H1 (cell line): Measurements from ENCODE around the gene STIMATE. TPM values are rescaled to one million over a fixed set of nuclear protein-coding genes. Genes with fewer than 3 reads are reported as not detected.
A peak's percentile ranks its signal among the peaks of the same experiment; 100 is the strongest.

Experiments used
- CTCF ChIA-PET: fragments of 300-600 bp; sonication (Branson Sonifier 250); formaldehyde crosslinking; loops from one replicate; lab custom pipeline; 2021; ENCODE audit not compliant: partially characterized antibody; lab: Charles Lee
- POLR2A ChIA-PET: fragments of 300-600 bp; sonication (Branson Sonifier 250); formaldehyde crosslinking; loops from one replicate; lab custom pipeline; 2021; ENCODE audit warnings: inconsistent platforms; ENCODE audit not compliant: partially characterized antibody; lab: Charles Lee
- DNase-seq, 2 experiments: peaks; one replicate each; pipeline versions ENCODE4 v3.0.0 to v3.0.0-alpha.2; 2010 to 2022; ENCODE audit warnings: low spot score in 2 of 2, low read depth in 1 of 2, mixed read lengths in 1 of 2
- FAIRE-seq: peaks from 2 replicates; lab custom pipeline; 2011; peaks lifted over from hg19 to GRCh38; lab: Jason Lieb, UNC
- H2AFZ ChIP-seq: 2 replicates; pipeline ENCODE4 v1.8.1; 2012; ENCODE audit warnings: low read length, inconsistent platforms
- H2AK5ac ChIP-seq: 2 replicates; pipeline ENCODE4 v1.6.1; 2013; ENCODE audit warnings: low read depth, low read length
- H2BK120ac ChIP-seq: replicated peaks from 2 replicates; pipeline ENCODE3; 2013; ENCODE audit warnings: low read depth, low read length, inconsistent platforms
- H2BK12ac ChIP-seq: 2 replicates; pipeline ENCODE4 v1.6.1; 2013; ENCODE audit warnings: low read depth, low read length
- H2BK15ac ChIP-seq: 2 replicates; pipeline ENCODE4 v1.6.1; 2013; ENCODE audit warnings: low read length
- H2BK20ac ChIP-seq: 2 replicates; pipeline ENCODE4 v1.6.1; 2013; ENCODE audit warnings: low read length
- H2BK5ac ChIP-seq: 2 replicates; pipeline ENCODE4 v1.6.1; 2013; ENCODE audit warnings: low read depth, low read length
- H3K14ac ChIP-seq: 2 replicates; pipeline ENCODE4 v1.6.1; 2013; ENCODE audit warnings: inconsistent platforms; ENCODE audit not compliant: insufficient read length
- H3K18ac ChIP-seq: 2 replicates; pipeline ENCODE4 v1.6.1; 2013; ENCODE audit warnings: low read length; ENCODE audit errors: extremely low read depth
- H3K23ac ChIP-seq: 2 replicates; pipeline ENCODE4 v1.6.1; 2013; ENCODE audit warnings: inconsistent platforms; ENCODE audit not compliant: insufficient read length
- H3K23me2 ChIP-seq: 2 replicates; pipeline ENCODE4 v1.6.1; 2013; ENCODE audit warnings: low read depth, low read length
- H3K27ac ChIP-seq: 2 replicates; pipeline ENCODE4 v1.6.1; 2011; ENCODE audit warnings: low read depth, low read length, inconsistent platforms
- H3K27me3 ChIP-seq, 4 experiments: replicated peaks in 1 of 4; 1 replicate in 1 of 4; 2 replicates in 3 of 4; pipeline versions ENCODE4 v1.6.1 to v1.8.1; 2011 to 2013; ENCODE audit warnings: low read length in 3 of 4, mild to moderate bottlenecking in 3 of 4, inconsistent platforms in 2 of 4, mixed read lengths in 2 of 4, moderate library complexity in 1 of 4; ENCODE audit not compliant: control insufficient read depth in 3 of 4, insufficient read depth in 3 of 4; ENCODE audit errors: extremely low read depth in 1 of 4
- H3K36me3 ChIP-seq, 4 experiments: 2 replicates each; pipeline versions ENCODE4 v1.6.1 to v1.8.1; 2011 to 2013; ENCODE audit warnings: mild to moderate bottlenecking in 4 of 4, low read length in 3 of 4, moderate library complexity in 2 of 4, control low read depth in 1 of 4, inconsistent platforms in 1 of 4; ENCODE audit not compliant: insufficient read depth in 4 of 4, control insufficient read depth in 2 of 4
- H3K4ac ChIP-seq: replicated peaks from 2 replicates; pipeline ENCODE3; 2013; ENCODE audit warnings: low read length, low read depth, mixed read lengths, inconsistent platforms; ENCODE audit not compliant: insufficient read length
- H3K4me1 ChIP-seq, 4 experiments: replicated peaks in 1 of 4; 1 replicate in 1 of 4; 2 replicates in 3 of 4; pipeline versions ENCODE4 v1.6.1 to v1.8.1; 2011 to 2013; ENCODE audit warnings: low read length in 3 of 4, inconsistent platforms in 2 of 4, mixed read lengths in 1 of 4; ENCODE audit not compliant: insufficient read depth in 4 of 4, control insufficient read depth in 3 of 4
- H3K4me2 ChIP-seq, 2 experiments: 2 replicates each; pipeline versions ENCODE4 v1.6.1 to v1.8.1; 2011 to 2013; ENCODE audit warnings: low read depth in 2 of 2, low read length in 2 of 2, control low read depth in 1 of 2, inconsistent platforms in 1 of 2, mild to moderate bottlenecking in 1 of 2; ENCODE audit not compliant: insufficient read depth in 1 of 2
- H3K4me3 ChIP-seq, 4 experiments: fragments of 200-600, 300-600 bp in 1 of 4; sonication (generic), shearing (Covaris generic), sonication (Bioruptor Twin) in 1 of 4; 2 replicates each; pipeline versions ENCODE4 v1.5.1 to v1.8.1; 2011 to 2016; ENCODE audit warnings: low read length in 4 of 4, low read depth in 3 of 4, control low read depth in 2 of 4, inconsistent platforms in 2 of 4, mild to moderate bottlenecking in 2 of 4, mixed read lengths in 1 of 4, moderate library complexity in 1 of 4; ENCODE audit not compliant: insufficient read depth in 2 of 4; ENCODE audit errors: extremely low read depth in 1 of 4
- H3K56ac ChIP-seq: replicated peaks from 2 replicates; pipeline ENCODE3; 2013; ENCODE audit warnings: low read depth, mild to moderate bottlenecking, mixed read lengths, low read length, inconsistent platforms; ENCODE audit not compliant: insufficient read length
- H3K79me1 ChIP-seq: 2 replicates; pipeline ENCODE4 v1.6.1; 2013; ENCODE audit warnings: low read depth, low read length, control low read depth
- H3K79me2 ChIP-seq, 2 experiments: 2 replicates each; pipeline versions ENCODE4 v1.6.1 to v1.8.1; 2012 to 2013; ENCODE audit warnings: low read length in 2 of 2, mild to moderate bottlenecking in 2 of 2, inconsistent platforms in 1 of 2; ENCODE audit not compliant: insufficient read depth in 2 of 2, control insufficient read depth in 1 of 2
- H3K9ac ChIP-seq, 4 experiments: replicated peaks in 1 of 4; 1 replicate in 1 of 4; 2 replicates in 3 of 4; pipeline versions ENCODE4 v1.6.1 to v1.8.1; 2011 to 2013; ENCODE audit warnings: low read depth in 3 of 4, low read length in 3 of 4, control low read depth in 2 of 4, mild to moderate bottlenecking in 2 of 4, moderate library complexity in 2 of 4, inconsistent platforms in 1 of 4; ENCODE audit errors: extremely low read depth in 1 of 4
- H3K9me3 ChIP-seq, 2 experiments: 2 replicates each; pipeline versions ENCODE4 v1.6.1 to v1.8.1; 2012 to 2013; ENCODE audit warnings: mild to moderate bottlenecking in 2 of 2, moderate library complexity in 2 of 2, control low read depth in 1 of 2, inconsistent platforms in 1 of 2, low read depth in 1 of 2, low read length in 1 of 2, mixed read lengths in 1 of 2; ENCODE audit not compliant: insufficient read depth in 2 of 2
- H4K20me1 ChIP-seq, 2 experiments: replicated peaks in 1 of 2; 2 replicates each; pipeline versions ENCODE3 to v1.8.1; 2011 to 2013; ENCODE audit warnings: inconsistent platforms in 2 of 2, low read length in 2 of 2, mild to moderate bottlenecking in 1 of 2; ENCODE audit not compliant: insufficient read depth in 2 of 2, control insufficient read depth in 1 of 2
- H4K5ac ChIP-seq: 2 replicates; pipeline ENCODE4 v1.6.1; 2013; ENCODE audit warnings: low read length, low read depth, mixed read lengths, inconsistent platforms; ENCODE audit not compliant: insufficient read length
- H4K8ac ChIP-seq: 2 replicates; pipeline ENCODE4 v1.8.0; 2013; ENCODE audit warnings: mild to moderate bottlenecking, moderate library complexity, low read length, inconsistent platforms; ENCODE audit not compliant: insufficient read depth; ENCODE audit errors: extremely low read depth
- H4K91ac ChIP-seq: replicated peaks from 2 replicates; pipeline ENCODE3; 2013; ENCODE audit warnings: low read length, mixed read lengths, inconsistent platforms; ENCODE audit not compliant: insufficient read length
- CTCF ChIP-seq, 3 experiments: IDR thresholded peaks; 1 replicate in 2 of 3; 2 replicates in 1 of 3; pipeline versions ENCODE4 v1.5.1 to v1.6.1; 2011; ENCODE audit warnings: low read length in 3 of 3, mild to moderate bottlenecking in 3 of 3, inconsistent platforms in 2 of 3, low read depth in 1 of 3, moderate library complexity in 1 of 3; ENCODE audit not compliant: insufficient read depth in 1 of 3; ENCODE audit errors: control extremely low read depth in 1 of 3
- RAD21 ChIP-seq, 2 experiments: IDR thresholded peaks in 1 of 2; conservative IDR thresholded peaks in 1 of 2; 2 replicates each; pipeline ENCODE4 v1.6.1; 2011; ENCODE audit warnings: low read depth in 2 of 2, low read length in 2 of 2, improper control_type of control experiment in 1 of 2, inconsistent platforms in 1 of 2, mild to moderate bottlenecking in 1 of 2, moderate library complexity in 1 of 2
- TCF12 ChIP-seq: IDR thresholded peaks from 2 replicates; pipeline ENCODE4 v1.6.1; 2011; ENCODE audit warnings: low read depth, mild to moderate bottlenecking, low read length
- WGBS, 2 experiments: shearing (Covaris generic) in 1 of 2; methylation state at CpG; one replicate each; pipeline versions ENCODE4 v1.1.6 to v1.1.7; 2013 to 2015; ENCODE audit warnings: low lambda C conversion rate in 2 of 2, mixed read lengths in 2 of 2, inconsistent platforms in 1 of 2, low coverage in 1 of 2, missing lambda C conversion rate in 1 of 2; ENCODE audit not compliant: insufficient replicate concordance in 2 of 2, insufficient coverage in 1 of 2, insufficient read length in 1 of 2; ENCODE audit errors: extremely low coverage in 1 of 2, missing lambda C conversion rate in 1 of 2; 5-methylcytosine and 5-hydroxymethylcytosine counted together
- polyA plus RNA-seq, 7 experiments: library from polyadenylated mRNA; depleted of rRNA in 3 of 7; stranded (reverse) in 5 of 7; unstranded in 2 of 7; fragments of >200 nt in 5 of 7; fragments of 200-250 nt in 2 of 7; gene quantifications; 1 replicate in 5 of 7; 2 replicates in 1 of 7; 4 replicates in 1 of 7; pipeline versions ENCODE4 v1.2.1 to v1.2.3, GENCODE V29; 2011 to 2013; ENCODE audit warnings: missing spikeins in 2 of 7, mixed read lengths in 2 of 7
- total RNA-seq: library from RNA; stranded (reverse); fragmentation: NEBNext Ultra II Directional; extraction: Animal tissue kit (Norgen Biotek cat#: 25700); gene quantifications from 2 replicates; pipeline ENCODE4 v1.2.1, GENCODE V29; 2021

STIMATE gene
- total and polyA plus RNA-seq, 2 of the 8 experiments (the other 6 are each of a cell fraction or from before 2014, with no cell fraction given), result 17.5 to 22.1 TPM

GRCh38 chr3:52827866-52828376 is 69.4 kb downstream of the STIMATE start:
- Histone ChIP-seq H3K23ac (no peak overlapping the region), H3K4me1 (peaks cover 0 to 2% (median under 1%) of the 10 kb centered on the region in 4 experiments; a peak in 2 of 7 replicates), H2BK5ac (no peak overlapping the region), H3K27me3 (no peaks in the 10 kb centered on the region), H2BK15ac (no peak overlapping the region), H3K56ac (no peak overlapping the region), H3K4ac (no peak overlapping the region), H4K20me1 (no peaks in the 10 kb centered on the region), H3K4me3 (no peak overlapping the region), H3K36me3 (no peaks in the 10 kb centered on the region), H2AFZ (no peak overlapping the region), H3K9me3 (no peaks in the 10 kb centered on the region), H3K4me2 (no peak overlapping the region; a peak in 1 of 4 replicates), H3K27ac (no peak overlapping the region), H2BK12ac (no peak overlapping the region), H4K91ac (no peak overlapping the region), H2AK5ac (no peak overlapping the region), H2BK120ac (no peak overlapping the region), H4K8ac (no peak overlapping the region), H3K23me2 (no peaks in the 10 kb centered on the region), H3K79me2 (no peaks in the 10 kb centered on the region), H2BK20ac (no peak overlapping the region), H3K9ac (no peak overlapping the region), H3K18ac (no peak overlapping the region), H3K79me1 (no peaks in the 10 kb centered on the region), H4K5ac (no peak overlapping the region), H3K14ac (no peak overlapping the region)
- TF ChIP-seq RAD21 (IDR thresholded peaks at IDR 0.05 in 1 of 2, conservative IDR thresholded peaks at IDR 0.05 in 1 of 2; ENCODE audit: low read depth in 2 of 2, low read length in 2 of 2) (peak in 1 of 2 experiments; percentile 30; a peak in 1 of 4 replicates), TCF12 (no peak), CTCF (IDR thresholded peaks at IDR 0.05; ENCODE audit: control extremely low read depth in 1 of 3, insufficient read depth in 1 of 3, low read depth in 1 of 3, low read length in 3 of 3) (peak in 2 of 3 experiments; percentile 50 to 56; a peak in 2 of 4 replicates)
- FAIRE-seq (no peak), DNase-seq (no peak)
- POLR2A ChIA-PET, result interaction anchor here (1.1 kb wide), 1 partner anchor 57 kb away, joined by 3 read pairs; the partner anchor contains the start of gene NEK4
- CTCF ChIA-PET, result interaction anchor here (0.7 to 3.5 kb wide), 12 partner anchors 9 to 107 kb away, joined by 3 to 18 read pairs (median 4); no protein-coding TSS in a partner anchor
- WGBS, 2 experiments, result 77% methylated on average over 9 of the region's 10 CpGs; no CpG with 5 or more reads in 1 of the 2 experiments
